Activated CD8-positive, alpha-beta memory T cell treated with anti-CD3 and anti-CD28 coated beads, Interleukin-2, amount 50 U/mL, for 1 hour (primary cell): Measurements from ENCODE around the gene DLGAP3.
"Not testable (repeated sequence)": the region's sequence is repeated elsewhere in the genome, so short reads cannot be mapped to it uniquely, and the experiment has no call there.

ENCODE experiments used
- DNase-seq: peaks from one replicate; pipeline ENCODE4 v3.0.0-alpha.2; 2020; ENCODE audit errors: extremely low read depth

DLGAP3 gene

GRCh38 chr1:34929497-34929852 lies at the start of gene DLGAP3:
DLGAP3 (minus strand) TSS chr1:34929650; CDS start chr1:34905383, 24,267 bp downstream.
- no peak for DNase-seq

GRCh38 chr1:34978921-34979320 lies 49.5 kb upstream of the DLGAP3 start:
- no peak for DNase-seq

GRCh38 chr1:34977858-34978257 lies 48.4 kb upstream of the DLGAP3 start:
- no peak for DNase-seq

- no peak for DNase-seq
Measured at GRCh38 chr1:34977210-34977471, 47.7 kb upstream of the DLGAP3 start.

GRCh38 chr1:34976384-34977209 lies 47.1 kb upstream of the DLGAP3 start:
- DNase-seq, result no peak

GRCh38 chr1:34975771-34976170 lies 46.3 kb upstream of the DLGAP3 start:
- no peak for DNase-seq

- no peak for DNase-seq
Measured at GRCh38 chr1:34975338-34975737, 45.9 kb upstream of the DLGAP3 start.

GRCh38 chr1:34974626-34975025 lies 45.2 kb upstream of the DLGAP3 start:
- DNase-seq, result no peak

- DNase-seq, result no peak
Measured at GRCh38 chr1:34973326-34973725, 43.9 kb upstream of the DLGAP3 start.

GRCh38 chr1:34970829-34971228 lies 41.4 kb upstream of the DLGAP3 start:
- no peak for DNase-seq

- DNase-seq, result no peak
Measured at GRCh38 chr1:34970220-34970735, 40.8 kb upstream of the DLGAP3 start.

- DNase-seq, result not testable (repeated sequence)
Measured at GRCh38 chr1:34968297-34968696, 38.8 kb upstream of the DLGAP3 start.

GRCh38 chr1:34967672-34968071 lies 38.2 kb upstream of the DLGAP3 start:
- DNase-seq, result not testable (repeated sequence)

GRCh38 chr1:34965597-34965996 lies 36.1 kb upstream of the DLGAP3 start:
- no peak for DNase-seq

- no peak for DNase-seq
Measured at GRCh38 chr1:34950428-34950827, 21.0 kb upstream of the DLGAP3 start.

GRCh38 chr1:34948739-34949138 lies 19.3 kb upstream of the DLGAP3 start:
- DNase-seq, result not testable (repeated sequence)

GRCh38 chr1:34947641-34948314 lies 18.3 kb upstream of the DLGAP3 start:
- not testable (repeated sequence) for DNase-seq

GRCh38 chr1:34946211-34946610 lies 16.8 kb upstream of the DLGAP3 start:
- no peak for DNase-seq

GRCh38 chr1:34941798-34942197 lies 12.3 kb upstream of the DLGAP3 start:
- not testable (repeated sequence) for DNase-seq

- no peak for DNase-seq
Measured at GRCh38 chr1:34930702-34931071, 1.2 kb upstream of the DLGAP3 start.

GRCh38 chr1:34929853-34930701 lies 627 bp upstream of the DLGAP3 start:
- no peak for DNase-seq

GRCh38 chr1:34928699-34929496 lies 552 bp downstream of the DLGAP3 start:
- DNase-seq, result no peak
